T-cell (primary cell): ENCODE data around the gene SHQ1. TPM values are rescaled to one million over a fixed set of nuclear protein-coding genes. Genes with fewer than 3 reads are reported as not detected.

Experiments
- ATAC-seq, 4 experiments: fragments of 200-7000 bp in 3 of 4; fragments of 150-1000 bp in 1 of 4; cut with Tn5 transposase; replicated peaks in 1 of 4; 1 replicate in 3 of 4; 2 replicates in 1 of 4; pipeline ENCODE4 v1.10.0; 2021; ENCODE audit warnings: moderate library complexity in 3 of 4, mild to moderate bottlenecking in 2 of 4, moderate number of reproducible peaks in 1 of 4
- CTCF ChIA-PET, 2 donors: fragments of 300-600 bp; sonication (Branson Sonifier 250); formaldehyde crosslinking; loops; one replicate each; lab custom pipeline; 2022; ENCODE audit warnings: antibody characterized with exemption in 2 of 2; lab: Charles Lee
- POLR2A ChIA-PET, 2 donors: fragments of 300-600 bp; sonication (Branson Sonifier 250); formaldehyde crosslinking; loops; one replicate each; lab custom pipeline; 2022; ENCODE audit warnings: antibody characterized with exemption in 2 of 2; lab: Charles Lee
- DNase-seq, 35 experiments: peaks; one replicate each; pipeline versions ENCODE4 v3.0.0 to v3.0.0-alpha.2; 2013 to 2023
- H3K27ac ChIP-seq: one replicate; pipeline ENCODE4 v1.5.1; 2013; ENCODE audit warnings: low read length
- H3K27me3 ChIP-seq, 2 experiments: replicated peaks in 1 of 2; 1 replicate in 1 of 2; 2 replicates in 1 of 2; pipeline versions ENCODE4 v1.6.1 to v1.7.0; 2013; ENCODE audit warnings: low read length in 1 of 2, mixed read lengths in 1 of 2; ENCODE audit not compliant: control insufficient read depth in 2 of 2, insufficient read depth in 2 of 2; ENCODE audit errors: extremely low read depth in 1 of 2
- H3K36me3 ChIP-seq, 2 donors: 1 replicate in 1 of 2; 2 replicates in 1 of 2; pipeline versions ENCODE4 v1.6.1 to v1.7.0; 2013; ENCODE audit warnings: low read length in 1 of 2; ENCODE audit not compliant: control insufficient read depth in 2 of 2, insufficient read depth in 1 of 2; ENCODE audit errors: extremely low read depth in 1 of 2
- H3K4me1 ChIP-seq, 2 experiments: 1 replicate in 1 of 2; 2 replicates in 1 of 2; pipeline versions ENCODE4 v1.6.1 to v1.7.0; 2013; ENCODE audit warnings: low read length in 2 of 2, mixed read lengths in 1 of 2; ENCODE audit not compliant: insufficient read depth in 2 of 2, control insufficient read depth in 1 of 2; ENCODE audit errors: extremely low read depth in 1 of 2
- H3K4me3 ChIP-seq, 2 donors: 1 replicate in 1 of 2; 2 replicates in 1 of 2; pipeline versions ENCODE4 v1.5.1 to v1.7.0; 2013; ENCODE audit warnings: mild to moderate bottlenecking in 2 of 2, low read length in 1 of 2, moderate library complexity in 1 of 2; ENCODE audit not compliant: control insufficient read depth in 1 of 2; ENCODE audit errors: extremely low read depth in 1 of 2
- H3K9me3 ChIP-seq: 2 replicates; pipeline ENCODE4 v1.7.0; 2013
- H3K27ac Mint-ChIP-seq, 2 donors: one replicate each; pipeline ENCODE4 v1.8.0; 2020 to 2021; ENCODE audit warnings: mild to moderate bottlenecking in 2 of 2, mixed read lengths in 2 of 2
- H3K27me3 Mint-ChIP-seq, 2 donors: one replicate each; pipeline ENCODE4 v1.8.0; 2021 to 2022; ENCODE audit warnings: mixed read lengths in 2 of 2
- H3K36me3 Mint-ChIP-seq: one replicate; pipeline ENCODE4 v1.8.0; 2021; ENCODE audit warnings: mixed read lengths
- H3K4me1 Mint-ChIP-seq, 3 donors: one replicate each; pipeline ENCODE4 v1.8.0; 2020 to 2022; ENCODE audit warnings: mixed read lengths in 3 of 3, mild to moderate bottlenecking in 1 of 3
- H3K4me3 Mint-ChIP-seq, 3 donors: one replicate each; pipeline ENCODE4 v1.8.0; 2020 to 2022; ENCODE audit warnings: mild to moderate bottlenecking in 3 of 3, mixed read lengths in 3 of 3, moderate library complexity in 3 of 3
- H3K9me3 Mint-ChIP-seq, 3 donors: one replicate each; pipeline ENCODE4 v1.8.0; 2020 to 2022; ENCODE audit warnings: mixed read lengths in 3 of 3
- WGBS: methylation state at CpG from one replicate; pipeline ENCODE4 v1.1.5; 2013; ENCODE audit warnings: missing lambda C conversion rate; ENCODE audit not compliant: insufficient coverage; 5-methylcytosine and 5-hydroxymethylcytosine counted together
- total RNA-seq, 35 experiments: library from RNA in 6 of 35; stranded (reverse) in 6 of 35; fragments of 120-200 nt in 1 of 35; gene quantifications; one replicate each; pipeline versions ENCODE4 v1.2.1 to v1.2.4 and lab custom pipeline; 2013 to 2026

Gene SHQ1
- total RNA-seq, 5 donors from 2014 or later (not counting 1 experiment from before 2014, with no cell fraction given), result 16.6 to 29.0 (median 27.8) TPM

DNA sequence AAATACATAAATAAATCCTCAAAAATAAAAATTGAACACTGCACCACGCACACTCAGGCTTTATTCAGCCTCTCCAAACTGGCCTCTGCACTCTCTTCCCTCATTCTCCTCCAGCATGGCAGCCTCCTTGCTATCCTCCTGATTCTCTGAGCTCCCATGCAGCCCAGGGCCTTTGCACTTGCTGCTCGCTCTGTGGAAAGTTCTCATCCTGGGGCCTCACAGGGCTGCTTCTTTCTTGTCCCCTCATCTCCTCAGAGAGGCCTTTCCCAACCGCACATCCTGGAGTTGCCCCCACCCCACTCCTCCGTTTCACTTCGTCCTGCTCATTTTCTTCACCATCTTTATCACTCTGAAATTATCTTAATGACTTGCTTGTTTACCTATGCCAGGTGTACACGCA lies 123.0 kb downstream of the SHQ1 start:
- H3K27me3 ChIP-seq, result peaks cover 0 to 9% of the 10 kb centered on the region in 2 experiments
- POLR2A ChIA-PET, result no interaction called here
- no peaks in the 10 kb centered on the region for H3K9me3 ChIP-seq
- DNase-seq (no peak), ATAC-seq (no peak)
- no peaks in the 10 kb centered on the region for H3K36me3 ChIP-seq
- Mint-ChIP-seq H3K9me3 (no peaks in the 10 kb centered on the region), H3K4me3 (no peak overlapping the region), H3K4me1 (no peaks in the 10 kb centered on the region), H3K27me3 (no peaks in the 10 kb centered on the region), H3K27ac (no peak overlapping the region), H3K36me3 (no peaks in the 10 kb centered on the region)
- CTCF ChIA-PET, result no interaction called here
- H3K4me3 ChIP-seq, result no peak overlapping the region
- no peak overlapping the region for H3K27ac ChIP-seq
- no peaks in the 10 kb centered on the region for H3K4me1 ChIP-seq
- 99% methylated on average over 5 of the region's 6 CpGs for WGBS

DNA sequence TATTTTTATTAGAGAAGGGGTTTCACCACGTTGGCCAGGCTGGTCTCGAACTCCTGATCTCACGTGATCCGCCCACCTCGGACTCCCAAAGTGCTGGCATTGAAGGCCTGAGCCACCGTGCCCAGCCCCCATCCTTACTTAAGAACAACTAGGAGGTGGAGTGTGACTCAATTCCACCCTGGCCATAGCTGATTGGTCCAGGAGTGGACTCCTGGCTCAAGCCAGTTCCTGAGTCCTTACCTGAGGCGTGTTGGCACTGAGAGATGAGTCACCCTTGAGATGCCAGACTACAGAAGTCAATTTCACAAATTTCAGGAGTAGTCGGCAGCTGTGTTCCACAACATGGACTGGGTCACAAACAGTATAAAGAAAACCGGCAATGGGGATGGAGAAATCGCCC lies 124.2 kb downstream of the SHQ1 start:
- Histone ChIP-seq H3K4me1 (no peaks in the 10 kb centered on the region), H3K36me3 (no peaks in the 10 kb centered on the region), H3K27me3 (peaks cover 0 to 7% of the 10 kb centered on the region in 2 experiments), H3K9me3 (no peaks in the 10 kb centered on the region), H3K4me3 (no peak overlapping the region), H3K27ac (no peak overlapping the region)
- H3K9me3 Mint-ChIP-seq, result no peaks in the 10 kb centered on the region
- H3K4me1 Mint-ChIP-seq, result peaks cover 0 to 6% (median 0%) of the 10 kb centered on the region in 3 donors
- DNase-seq (no peak), ATAC-seq (no peak)
- ChIA-PET POLR2A (interaction anchor here in 1 of 2 donors (0.7 kb wide), 1 partner anchor 11 kb away, joined by 3 read pairs; no protein-coding TSS in a partner anchor), CTCF (interaction anchor here (0.6 to 0.9 kb wide), 2 partner anchors 9 to 58 kb away, joined by 5 to 7 read pairs; no protein-coding TSS in a partner anchor)
- H3K27ac Mint-ChIP-seq, result no peak overlapping the region
- WGBS, result 89% methylated on average over 1 of the region's 10 CpGs
- H3K36me3 Mint-ChIP-seq, result no peaks in the 10 kb centered on the region
- H3K27me3 Mint-ChIP-seq, result no peaks in the 10 kb centered on the region
- H3K4me3 Mint-ChIP-seq, result no peak overlapping the region

DNA sequence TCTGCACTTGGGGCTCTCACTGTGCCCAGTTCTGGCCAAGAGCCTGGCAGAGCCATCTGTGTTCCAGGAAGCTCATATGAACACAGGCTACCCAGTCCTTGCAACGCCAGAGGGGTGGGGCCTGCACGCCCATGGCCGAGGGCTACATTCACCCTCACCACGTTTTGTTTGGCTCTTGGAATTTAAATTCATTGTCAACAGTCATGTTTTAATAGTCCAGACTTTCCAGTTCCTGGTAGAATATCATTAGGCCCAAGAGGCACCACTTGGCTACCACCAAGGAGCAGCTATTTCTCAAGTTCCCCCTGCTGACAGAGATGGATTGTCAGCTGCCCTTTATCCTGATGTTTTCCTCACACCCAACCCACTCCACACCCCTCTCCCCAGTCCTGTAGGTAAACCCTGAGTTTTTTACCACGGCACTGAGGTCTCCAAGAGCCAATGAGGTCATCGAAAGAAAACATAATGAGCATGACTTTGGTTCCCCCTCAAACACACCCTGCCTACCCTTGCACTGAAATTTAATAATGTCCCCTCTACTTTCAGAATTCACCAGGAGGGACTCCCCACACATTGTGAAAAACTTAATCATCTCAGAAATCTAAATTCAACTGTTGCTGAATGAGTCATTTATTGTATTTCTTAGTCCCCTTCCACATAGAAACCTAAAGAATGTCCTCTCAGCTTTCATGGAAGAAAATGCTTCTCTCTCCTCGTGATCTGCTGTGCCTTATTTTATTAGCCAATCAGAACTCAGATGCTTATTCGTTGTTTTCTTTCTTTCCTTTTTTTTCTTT lies 125.1 kb downstream of the SHQ1 start:
- Histone ChIP-seq H3K27ac (no peak overlapping the region), H3K4me1 (no peaks in the 10 kb centered on the region), H3K36me3 (no peaks in the 10 kb centered on the region), H3K27me3 (peaks cover 0 to 4% of the 10 kb centered on the region in 2 experiments), H3K9me3 (no peaks in the 10 kb centered on the region), H3K4me3 (no peak overlapping the region)
- Mint-ChIP-seq H3K4me1 (peaks cover 0 to 10% (median 0%) of the 10 kb centered on the region in 3 donors), H3K36me3 (no peaks in the 10 kb centered on the region), H3K27ac (no peak overlapping the region), H3K9me3 (no peaks in the 10 kb centered on the region), H3K27me3 (no peaks in the 10 kb centered on the region), H3K4me3 (no peak overlapping the region)
- WGBS, result 44% methylated on average over 7 of the region's 8 CpGs
- ChIA-PET POLR2A (interaction anchor here in 1 of 2 donors (0.7 kb wide), 1 partner anchor 149 kb away, joined by 5 read pairs; no protein-coding TSS in a partner anchor), CTCF (interaction anchor here in 1 of 2 donors (0.9 kb wide), 1 partner anchor 10 kb away, joined by 7 read pairs; no protein-coding TSS in a partner anchor)
- DNase-seq, result no peak
- no peak for ATAC-seq

DNA sequence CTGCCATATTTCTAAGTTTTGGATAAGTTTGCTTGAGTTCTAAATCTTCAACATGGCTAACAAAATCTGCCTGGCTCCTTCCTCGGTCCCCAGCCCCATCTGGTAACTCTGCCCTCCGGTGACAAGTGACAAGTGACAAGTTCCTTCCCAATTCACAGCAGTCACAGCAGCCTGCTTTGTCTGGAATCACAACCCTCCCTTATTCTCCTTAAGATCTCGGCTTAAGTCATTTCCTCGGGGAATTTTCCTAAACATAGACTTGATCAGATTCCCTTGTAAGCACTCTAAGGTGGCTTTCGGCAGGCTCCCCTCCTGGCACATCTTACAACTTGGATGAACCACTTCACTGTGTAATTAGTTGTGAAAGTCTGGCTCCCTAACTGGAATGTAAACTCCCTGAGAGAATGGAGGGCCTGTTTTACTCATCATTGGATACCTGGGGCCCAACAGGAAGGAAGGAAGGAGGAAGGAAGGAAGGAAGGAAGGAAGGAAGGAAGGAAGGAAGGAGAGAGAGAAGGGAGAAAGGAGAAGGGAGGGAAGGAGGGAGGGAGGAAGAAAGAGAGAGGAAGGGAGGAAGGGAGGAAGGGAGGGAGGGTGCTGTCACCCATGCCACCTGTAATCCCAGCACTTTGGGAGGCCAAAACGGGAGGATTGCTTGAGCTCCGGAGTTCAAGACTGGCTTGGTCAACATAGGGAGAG lies 126.4 kb downstream of the SHQ1 start:
- H3K27ac Mint-ChIP-seq, result no peak overlapping the region
- no peaks in the 10 kb centered on the region for H3K36me3 Mint-ChIP-seq
- H3K4me1 ChIP-seq, result no peaks in the 10 kb centered on the region
- H3K27ac ChIP-seq, result no peak overlapping the region
- H3K4me3 ChIP-seq, result no peak overlapping the region
- ChIA-PET CTCF (no interaction called here), POLR2A (no interaction called here)
- peaks cover 0 to 10% (median 0%) of the 10 kb centered on the region in 3 donors for H3K4me1 Mint-ChIP-seq
- H3K36me3 ChIP-seq, result no peaks in the 10 kb centered on the region
- no peak for DNase-seq
- H3K4me3 Mint-ChIP-seq, result no peak overlapping the region
- H3K9me3 ChIP-seq, result no peaks in the 10 kb centered on the region
- ATAC-seq, result no peak
- 83% methylated on average over 6 of the region's 7 CpGs for WGBS
- no peaks in the 10 kb centered on the region for H3K9me3 Mint-ChIP-seq
- no peaks in the 10 kb centered on the region for H3K27me3 Mint-ChIP-seq
- H3K27me3 ChIP-seq, result no peaks in the 10 kb centered on the region

DNA sequence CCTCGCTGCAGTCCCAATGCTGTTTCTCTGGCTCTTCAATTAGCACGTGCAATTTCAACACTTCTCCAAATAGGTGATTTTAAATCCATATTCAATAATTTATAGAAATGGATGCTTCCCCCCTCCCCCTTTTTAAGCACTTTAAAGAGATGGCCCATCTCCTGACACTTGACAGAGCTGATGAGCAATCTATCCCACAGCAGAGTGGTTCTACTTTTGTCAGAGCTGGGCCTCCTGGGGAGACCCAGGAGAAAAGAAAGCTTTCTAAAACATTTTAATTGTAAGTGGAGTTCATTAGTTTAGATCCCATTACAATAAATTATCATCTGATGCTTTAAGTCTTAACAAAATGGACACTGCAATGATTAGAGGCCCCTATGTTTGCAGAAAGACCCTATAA lies 127.7 kb downstream of the SHQ1 start:
- Histone ChIP-seq H3K4me1 (no peaks in the 10 kb centered on the region), H3K9me3 (no peaks in the 10 kb centered on the region), H3K27ac (no peak overlapping the region), H3K27me3 (no peaks in the 10 kb centered on the region), H3K36me3 (no peaks in the 10 kb centered on the region), H3K4me3 (no peak overlapping the region)
- no CpG with 5 or more reads among the region's 2 CpGs for WGBS
- peaks cover 0 to 10% (median 0%) of the 10 kb centered on the region in 3 donors for H3K4me1 Mint-ChIP-seq
- H3K27ac Mint-ChIP-seq, result no peak overlapping the region
- POLR2A ChIA-PET, result interaction anchor here in 1 of 2 donors (0.7 kb wide), 1 partner anchor 107 kb away, joined by 3 read pairs; no protein-coding TSS in a partner anchor
- peaks cover 0 to 3% (median 0%) of the 10 kb centered on the region in 3 donors for H3K9me3 Mint-ChIP-seq
- DNase-seq (no peak), ATAC-seq (no peak)
- no peaks in the 10 kb centered on the region for H3K27me3 Mint-ChIP-seq
- no peaks in the 10 kb centered on the region for H3K36me3 Mint-ChIP-seq
- CTCF ChIA-PET, result no interaction called here
- no peak overlapping the region for H3K4me3 Mint-ChIP-seq

DNA sequence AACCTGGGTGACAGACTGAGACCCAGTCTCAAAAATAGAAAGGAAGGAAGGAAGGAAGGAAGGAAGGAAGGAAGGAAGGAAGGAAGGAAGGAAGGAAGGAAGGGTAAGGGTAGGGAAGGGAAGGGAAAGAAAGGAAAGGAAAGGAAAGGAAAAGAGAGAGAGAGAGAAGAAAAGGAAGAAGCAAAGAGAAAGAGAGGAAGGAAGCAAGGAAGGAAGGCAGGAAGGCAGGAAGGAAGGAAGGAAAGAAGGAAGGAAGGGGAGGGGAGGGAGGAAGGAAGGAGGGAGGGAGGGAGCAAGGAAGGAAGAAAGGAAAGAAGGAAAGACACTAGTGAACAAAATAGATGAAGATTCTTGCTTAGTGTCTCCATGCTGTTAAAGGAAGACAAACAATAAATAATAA lies 129.1 kb downstream of the SHQ1 start:
- no peaks in the 10 kb centered on the region for H3K4me1 ChIP-seq
- ATAC-seq, result no peak
- no peak overlapping the region for H3K27ac Mint-ChIP-seq

More for the DNA sequence above, 129.1 kb downstream of the SHQ1 start:
- Mint-ChIP-seq H3K36me3 (peaks cover 7% of the 10 kb centered on the region), H3K9me3 (peaks cover 3 to 8% (median 6%) of the 10 kb centered on the region in 3 donors), H3K4me1 (peaks cover 0 to 10% (median 0%) of the 10 kb centered on the region in 3 donors), H3K4me3 (no peak overlapping the region), H3K27me3 (no peaks in the 10 kb centered on the region)
- DNase-seq, result no peak
- Histone ChIP-seq H3K27me3 (no peaks in the 10 kb centered on the region), H3K9me3 (no peaks in the 10 kb centered on the region), H3K36me3 (no peaks in the 10 kb centered on the region), H3K4me3 (no peak overlapping the region), H3K27ac (no peak overlapping the region)
- POLR2A ChIA-PET, result no interaction called here
- CTCF ChIA-PET, result no interaction called here
